Astrocyte (in vitro differentiated cells and primary cell): ENCODE results near the gene GIMAP8.

Experiments used
- CTCF ChIP-seq: IDR thresholded peaks from 2 replicates; pipeline ENCODE4 v1.5.1; 2011; ENCODE audit warnings: low read depth, mild to moderate bottlenecking, inconsistent platforms, low read length, moderate library complexity; ENCODE audit not compliant: insufficient read depth
- EZH2 ChIP-seq: IDR thresholded peaks from 2 replicates; pipeline ENCODE4 v1.6.1; 2012; ENCODE audit warnings: mild to moderate bottlenecking, low read length, inconsistent platforms; ENCODE audit not compliant: insufficient read depth

GRCh38 chr7:150513758-150514157, 63.3 kb downstream of the GIMAP8 start:
- TF ChIP-seq CTCF (no peak), EZH2 (no peak)
